Measurements from ENCODE around the gene MASP1.

DNA sequence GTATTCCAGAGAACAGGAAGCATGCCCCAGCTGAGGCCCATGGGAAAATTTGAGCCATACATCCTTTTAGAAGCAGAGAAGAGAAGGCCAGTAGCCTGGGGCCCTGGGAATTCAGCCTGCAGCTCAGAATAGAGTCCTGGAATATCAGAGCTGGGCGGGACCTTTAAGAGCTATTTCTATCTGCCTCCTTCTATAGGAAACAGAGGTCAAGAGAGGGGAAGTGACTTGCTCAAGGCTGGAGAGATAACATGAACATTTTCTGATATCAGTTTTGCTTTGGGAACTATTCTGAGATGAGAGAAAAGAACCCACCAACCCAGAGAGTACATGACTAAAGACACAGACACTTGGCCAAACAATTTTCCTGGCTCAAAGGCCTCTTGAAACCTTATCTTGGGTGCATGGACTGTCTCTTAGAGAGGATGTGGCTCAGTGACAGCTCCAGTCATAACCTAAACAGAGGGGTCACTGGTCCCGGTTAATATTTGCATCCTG is 26.0 kb downstream of the MASP1 start:
- TF ChIP-seq, protein P1, sequence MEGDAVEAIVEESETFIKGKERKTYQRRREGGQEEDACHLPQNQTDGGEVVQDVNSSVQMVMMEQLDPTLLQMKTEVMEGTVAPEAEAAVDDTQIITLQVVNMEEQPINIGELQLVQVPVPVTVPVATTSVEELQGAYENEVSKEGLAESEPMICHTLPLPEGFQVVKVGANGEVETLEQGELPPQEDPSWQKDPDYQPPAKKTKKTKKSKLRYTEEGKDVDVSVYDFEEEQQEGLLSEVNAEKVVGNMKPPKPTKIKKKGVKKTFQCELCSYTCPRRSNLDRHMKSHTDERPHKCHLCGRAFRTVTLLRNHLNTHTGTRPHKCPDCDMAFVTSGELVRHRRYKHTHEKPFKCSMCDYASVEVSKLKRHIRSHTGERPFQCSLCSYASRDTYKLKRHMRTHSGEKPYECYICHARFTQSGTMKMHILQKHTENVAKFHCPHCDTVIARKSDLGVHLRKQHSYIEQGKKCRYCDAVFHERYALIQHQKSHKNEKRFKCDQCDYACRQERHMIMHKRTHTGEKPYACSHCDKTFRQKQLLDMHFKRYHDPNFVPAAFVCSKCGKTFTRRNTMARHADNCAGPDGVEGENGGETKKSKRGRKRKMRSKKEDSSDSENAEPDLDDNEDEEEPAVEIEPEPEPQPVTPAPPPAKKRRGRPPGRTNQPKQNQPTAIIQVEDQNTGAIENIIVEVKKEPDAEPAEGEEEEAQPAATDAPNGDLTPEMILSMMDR (conservative IDR thresholded peaks at IDR 0.05 in 1 of 2, IDR thresholded peaks at IDR 0.05 in 1 of 2; ENCODE audit: low read depth in 1 of 2, low read length in 2 of 2): no peak
- TF ChIP-seq EZH2 (IDR thresholded peaks at IDR 0.05; ENCODE audit: low read length, missing control alignments): no peak

All from fibroblast of lung (primary cell).